H1 (cell line): ENCODE results near the gene TOR4A. TPM values are rescaled to one million over a fixed set of nuclear protein-coding genes. Genes with fewer than 3 reads are reported as not detected.
A peak's percentile ranks its signal among the peaks of the same experiment; 100 is the strongest.

Experiments used
- CTCF ChIA-PET: fragments of 300-600 bp; sonication (Branson Sonifier 250); formaldehyde crosslinking; loops from one replicate; lab custom pipeline; 2021; ENCODE audit not compliant: partially characterized antibody; lab: Charles Lee
- POLR2A ChIA-PET: fragments of 300-600 bp; sonication (Branson Sonifier 250); formaldehyde crosslinking; loops from one replicate; lab custom pipeline; 2021; ENCODE audit warnings: inconsistent platforms; ENCODE audit not compliant: partially characterized antibody; lab: Charles Lee
- DNase-seq, 2 experiments: peaks; one replicate each; pipeline versions ENCODE4 v3.0.0 to v3.0.0-alpha.2; 2010 to 2022; ENCODE audit warnings: low spot score in 2 of 2, low read depth in 1 of 2, mixed read lengths in 1 of 2
- FAIRE-seq: peaks from 2 replicates; lab custom pipeline; 2011; peaks lifted over from hg19 to GRCh38; lab: Jason Lieb, UNC
- H2AFZ ChIP-seq: 2 replicates; pipeline ENCODE4 v1.8.1; 2012; ENCODE audit warnings: low read length, inconsistent platforms
- H2AK5ac ChIP-seq: 2 replicates; pipeline ENCODE4 v1.6.1; 2013; ENCODE audit warnings: low read depth, low read length
- H2BK120ac ChIP-seq: replicated peaks from 2 replicates; pipeline ENCODE3; 2013; ENCODE audit warnings: low read depth, low read length, inconsistent platforms
- H2BK12ac ChIP-seq: 2 replicates; pipeline ENCODE4 v1.6.1; 2013; ENCODE audit warnings: low read depth, low read length
- H2BK15ac ChIP-seq: 2 replicates; pipeline ENCODE4 v1.6.1; 2013; ENCODE audit warnings: low read length
- H2BK20ac ChIP-seq: 2 replicates; pipeline ENCODE4 v1.6.1; 2013; ENCODE audit warnings: low read length
- H2BK5ac ChIP-seq: 2 replicates; pipeline ENCODE4 v1.6.1; 2013; ENCODE audit warnings: low read depth, low read length
- H3K14ac ChIP-seq: 2 replicates; pipeline ENCODE4 v1.6.1; 2013; ENCODE audit warnings: inconsistent platforms; ENCODE audit not compliant: insufficient read length
- H3K18ac ChIP-seq: 2 replicates; pipeline ENCODE4 v1.6.1; 2013; ENCODE audit warnings: low read length; ENCODE audit errors: extremely low read depth
- H3K23ac ChIP-seq: 2 replicates; pipeline ENCODE4 v1.6.1; 2013; ENCODE audit warnings: inconsistent platforms; ENCODE audit not compliant: insufficient read length
- H3K23me2 ChIP-seq: 2 replicates; pipeline ENCODE4 v1.6.1; 2013; ENCODE audit warnings: low read depth, low read length
- H3K27ac ChIP-seq: 2 replicates; pipeline ENCODE4 v1.6.1; 2011; ENCODE audit warnings: low read depth, low read length, inconsistent platforms
- H3K27me3 ChIP-seq, 4 experiments: replicated peaks in 1 of 4; 1 replicate in 1 of 4; 2 replicates in 3 of 4; pipeline versions ENCODE4 v1.6.1 to v1.8.1; 2011 to 2013; ENCODE audit warnings: low read length in 3 of 4, mild to moderate bottlenecking in 3 of 4, inconsistent platforms in 2 of 4, mixed read lengths in 2 of 4, moderate library complexity in 1 of 4; ENCODE audit not compliant: control insufficient read depth in 3 of 4, insufficient read depth in 3 of 4; ENCODE audit errors: extremely low read depth in 1 of 4
- H3K36me3 ChIP-seq, 4 experiments: 2 replicates each; pipeline versions ENCODE4 v1.6.1 to v1.8.1; 2011 to 2013; ENCODE audit warnings: mild to moderate bottlenecking in 4 of 4, low read length in 3 of 4, moderate library complexity in 2 of 4, control low read depth in 1 of 4, inconsistent platforms in 1 of 4; ENCODE audit not compliant: insufficient read depth in 4 of 4, control insufficient read depth in 2 of 4
- H3K4ac ChIP-seq: replicated peaks from 2 replicates; pipeline ENCODE3; 2013; ENCODE audit warnings: low read length, low read depth, mixed read lengths, inconsistent platforms; ENCODE audit not compliant: insufficient read length
- H3K4me1 ChIP-seq, 4 experiments: replicated peaks in 1 of 4; 1 replicate in 1 of 4; 2 replicates in 3 of 4; pipeline versions ENCODE4 v1.6.1 to v1.8.1; 2011 to 2013; ENCODE audit warnings: low read length in 3 of 4, inconsistent platforms in 2 of 4, mixed read lengths in 1 of 4; ENCODE audit not compliant: insufficient read depth in 4 of 4, control insufficient read depth in 3 of 4
- H3K4me2 ChIP-seq, 2 experiments: 2 replicates each; pipeline versions ENCODE4 v1.6.1 to v1.8.1; 2011 to 2013; ENCODE audit warnings: low read depth in 2 of 2, low read length in 2 of 2, control low read depth in 1 of 2, inconsistent platforms in 1 of 2, mild to moderate bottlenecking in 1 of 2; ENCODE audit not compliant: insufficient read depth in 1 of 2
- H3K4me3 ChIP-seq, 4 experiments: fragments of 200-600, 300-600 bp in 1 of 4; sonication (generic), shearing (Covaris generic), sonication (Bioruptor Twin) in 1 of 4; 2 replicates each; pipeline versions ENCODE4 v1.5.1 to v1.8.1; 2011 to 2016; ENCODE audit warnings: low read length in 4 of 4, low read depth in 3 of 4, control low read depth in 2 of 4, inconsistent platforms in 2 of 4, mild to moderate bottlenecking in 2 of 4, mixed read lengths in 1 of 4, moderate library complexity in 1 of 4; ENCODE audit not compliant: insufficient read depth in 2 of 4; ENCODE audit errors: extremely low read depth in 1 of 4
- H3K56ac ChIP-seq: replicated peaks from 2 replicates; pipeline ENCODE3; 2013; ENCODE audit warnings: low read depth, mild to moderate bottlenecking, mixed read lengths, low read length, inconsistent platforms; ENCODE audit not compliant: insufficient read length
- H3K79me1 ChIP-seq: 2 replicates; pipeline ENCODE4 v1.6.1; 2013; ENCODE audit warnings: low read depth, low read length, control low read depth
- H3K79me2 ChIP-seq, 2 experiments: 2 replicates each; pipeline versions ENCODE4 v1.6.1 to v1.8.1; 2012 to 2013; ENCODE audit warnings: low read length in 2 of 2, mild to moderate bottlenecking in 2 of 2, inconsistent platforms in 1 of 2; ENCODE audit not compliant: insufficient read depth in 2 of 2, control insufficient read depth in 1 of 2
- H3K9ac ChIP-seq, 4 experiments: replicated peaks in 1 of 4; 1 replicate in 1 of 4; 2 replicates in 3 of 4; pipeline versions ENCODE4 v1.6.1 to v1.8.1; 2011 to 2013; ENCODE audit warnings: low read depth in 3 of 4, low read length in 3 of 4, control low read depth in 2 of 4, mild to moderate bottlenecking in 2 of 4, moderate library complexity in 2 of 4, inconsistent platforms in 1 of 4; ENCODE audit errors: extremely low read depth in 1 of 4
- H3K9me3 ChIP-seq, 2 experiments: 2 replicates each; pipeline versions ENCODE4 v1.6.1 to v1.8.1; 2012 to 2013; ENCODE audit warnings: mild to moderate bottlenecking in 2 of 2, moderate library complexity in 2 of 2, control low read depth in 1 of 2, inconsistent platforms in 1 of 2, low read depth in 1 of 2, low read length in 1 of 2, mixed read lengths in 1 of 2; ENCODE audit not compliant: insufficient read depth in 2 of 2
- H4K20me1 ChIP-seq, 2 experiments: replicated peaks in 1 of 2; 2 replicates each; pipeline versions ENCODE3 to v1.8.1; 2011 to 2013; ENCODE audit warnings: inconsistent platforms in 2 of 2, low read length in 2 of 2, mild to moderate bottlenecking in 1 of 2; ENCODE audit not compliant: insufficient read depth in 2 of 2, control insufficient read depth in 1 of 2
- H4K5ac ChIP-seq: 2 replicates; pipeline ENCODE4 v1.6.1; 2013; ENCODE audit warnings: low read length, low read depth, mixed read lengths, inconsistent platforms; ENCODE audit not compliant: insufficient read length
- H4K8ac ChIP-seq: 2 replicates; pipeline ENCODE4 v1.8.0; 2013; ENCODE audit warnings: mild to moderate bottlenecking, moderate library complexity, low read length, inconsistent platforms; ENCODE audit not compliant: insufficient read depth; ENCODE audit errors: extremely low read depth
- H4K91ac ChIP-seq: replicated peaks from 2 replicates; pipeline ENCODE3; 2013; ENCODE audit warnings: low read length, mixed read lengths, inconsistent platforms; ENCODE audit not compliant: insufficient read length
- CEBPB ChIP-seq: IDR thresholded peaks from 2 replicates; pipeline ENCODE4 v1.6.1; 2012; ENCODE audit warnings: low read depth, low read length
- CHD1 ChIP-seq: IDR thresholded peaks from 2 replicates; pipeline ENCODE4 v1.6.1; 2012; ENCODE audit warnings: low read depth, low read length, improper control_type of control experiment
- CTBP2 ChIP-seq: IDR thresholded peaks from 2 replicates; pipeline ENCODE4 v1.7.0; 2011; ENCODE audit warnings: borderline replicate concordance, mild to moderate bottlenecking, moderate library complexity, mixed read lengths, low read length; ENCODE audit not compliant: insufficient read depth, insufficient read length
- HDAC2 ChIP-seq, 2 experiments: fragments of 300-600 bp in 1 of 2; sonication (generic) in 1 of 2; IDR thresholded peaks; 2 replicates each; pipeline ENCODE4 v1.6.1; 2011 to 2012; ENCODE audit warnings: low read depth in 2 of 2, low read length in 2 of 2, mild to moderate bottlenecking in 2 of 2, moderate library complexity in 2 of 2, borderline replicate concordance in 1 of 2, inconsistent platforms in 1 of 2
- HDAC6 ChIP-seq: IDR thresholded peaks from one replicate; pipeline ENCODE4 v1.7.1; 2012; ENCODE audit warnings: low read depth, mild to moderate bottlenecking, inconsistent platforms, low read length, moderate library complexity
- JUND ChIP-seq: IDR thresholded peaks from 2 replicates; pipeline ENCODE4 v1.6.1; 2011; ENCODE audit warnings: mild to moderate bottlenecking, improper control_type of control experiment, low read length
- KDM5A ChIP-seq: fragments of 200-600 bp; IDR thresholded peaks from 2 replicates; pipeline ENCODE4 v1.7.1; 2012; ENCODE audit warnings: mild to moderate bottlenecking, low read length, inconsistent platforms, mixed read lengths
- POLR2AphosphoS5 ChIP-seq: IDR thresholded peaks from 2 replicates; pipeline ENCODE4 v1.6.1; 2011; ENCODE audit warnings: low read depth, low read length
- RAD21 ChIP-seq, 2 experiments: IDR thresholded peaks in 1 of 2; conservative IDR thresholded peaks in 1 of 2; 2 replicates each; pipeline ENCODE4 v1.6.1; 2011; ENCODE audit warnings: low read depth in 2 of 2, low read length in 2 of 2, improper control_type of control experiment in 1 of 2, inconsistent platforms in 1 of 2, mild to moderate bottlenecking in 1 of 2, moderate library complexity in 1 of 2
- SIX5 ChIP-seq: IDR thresholded peaks from 2 replicates; pipeline ENCODE4 v1.6.1; 2011; ENCODE audit warnings: mild to moderate bottlenecking, low read depth, low read length
- YY1 ChIP-seq: IDR thresholded peaks from 2 replicates; pipeline ENCODE4 v1.6.1; 2011; ENCODE audit warnings: low read depth, mild to moderate bottlenecking, low read length
- WGBS, 2 experiments: shearing (Covaris generic) in 1 of 2; methylation state at CpG; one replicate each; pipeline versions ENCODE4 v1.1.6 to v1.1.7; 2013 to 2015; ENCODE audit warnings: low lambda C conversion rate in 2 of 2, mixed read lengths in 2 of 2, inconsistent platforms in 1 of 2, low coverage in 1 of 2, missing lambda C conversion rate in 1 of 2; ENCODE audit not compliant: insufficient replicate concordance in 2 of 2, insufficient coverage in 1 of 2, insufficient read length in 1 of 2; ENCODE audit errors: extremely low coverage in 1 of 2, missing lambda C conversion rate in 1 of 2; 5-methylcytosine and 5-hydroxymethylcytosine counted together
- polyA plus RNA-seq, 7 experiments: library from polyadenylated mRNA; depleted of rRNA in 3 of 7; stranded (reverse) in 5 of 7; unstranded in 2 of 7; fragments of >200 nt in 5 of 7; fragments of 200-250 nt in 2 of 7; gene quantifications; 1 replicate in 5 of 7; 2 replicates in 1 of 7; 4 replicates in 1 of 7; pipeline versions ENCODE4 v1.2.1 to v1.2.3, GENCODE V29; 2011 to 2013; ENCODE audit warnings: missing spikeins in 2 of 7, mixed read lengths in 2 of 7
- total RNA-seq: library from RNA; stranded (reverse); fragmentation: NEBNext Ultra II Directional; extraction: Animal tissue kit (Norgen Biotek cat#: 25700); gene quantifications from 2 replicates; pipeline ENCODE4 v1.2.1, GENCODE V29; 2021

The TOR4A gene
- total and polyA plus RNA-seq, 2 of the 8 experiments (the other 6 are each of a cell fraction or from before 2014, with no cell fraction given): 8.4 to 9.3 TPM

DNA sequence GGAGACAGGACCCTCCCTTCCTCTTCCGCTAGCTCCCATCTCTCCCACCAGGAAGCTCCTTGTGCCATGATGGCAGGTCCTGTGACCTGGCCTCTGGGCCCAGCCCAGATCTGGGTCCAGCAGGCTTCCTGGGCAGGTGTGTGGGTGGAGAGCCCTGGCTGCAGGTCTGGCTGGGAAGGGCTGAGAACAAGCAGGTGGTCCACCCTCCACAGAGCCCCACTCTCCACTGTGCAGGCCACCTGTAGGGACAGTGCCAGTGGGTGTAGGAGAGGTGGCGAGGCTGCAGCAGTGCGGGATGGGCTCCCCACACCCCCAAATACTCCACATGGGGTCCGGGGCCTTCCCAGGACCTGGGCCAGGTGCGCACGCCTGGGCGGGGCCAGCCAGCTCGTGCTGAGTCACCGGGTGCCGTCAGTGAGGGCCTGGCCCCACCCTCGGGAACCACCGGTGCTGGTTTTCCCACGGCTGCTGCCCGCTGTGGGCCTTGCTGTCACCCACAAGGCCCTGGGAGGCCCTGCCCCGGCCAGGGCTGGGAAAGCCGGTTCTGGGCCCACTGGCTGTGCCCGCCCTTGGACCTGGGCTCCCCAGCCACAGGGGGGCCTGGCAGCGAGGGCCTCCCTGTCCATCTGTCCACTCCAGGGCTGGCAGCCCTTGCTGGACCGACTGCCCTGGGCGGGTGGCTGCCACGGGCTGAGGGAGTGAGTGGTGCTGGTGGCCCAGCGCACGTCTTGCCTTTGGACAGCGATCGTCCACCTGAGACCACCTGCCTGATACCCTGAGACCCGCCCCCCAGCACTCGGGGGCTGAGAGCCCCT, 33.9 kb downstream of the TOR4A start:
- H4K8ac ChIP-seq: peak overlapping the region; percentile 68; the same call in 1 of the 2 replicates
- WGBS, 2 experiments: 88% methylated on average over 24 of the region's 27 CpGs; no CpG with 5 or more reads in 1 of the 2 experiments
- H3K18ac ChIP-seq: no peak overlapping the region
- H3K27ac ChIP-seq: no peak overlapping the region
- FAIRE-seq: no peak
- H3K56ac ChIP-seq: peak overlapping the region; percentile 39
- DNase-seq: peak in 1 of 2 experiments; percentile 52
- no peak overlapping the region for H2BK120ac ChIP-seq
- no peaks in the 10 kb centered on the region for H3K79me1 ChIP-seq
- no peaks in the 10 kb centered on the region; the same call in 1 of the 2 replicates for H3K23me2 ChIP-seq
- peak overlapping the region; percentile 39; the same call in 1 of the 2 replicates for H2BK12ac ChIP-seq
- no peaks in the 10 kb centered on the region for H3K79me2 ChIP-seq
- 0 out of 2 replicates have a peak overlapping the region, but pooled peaks have one; percentile 72 for H2BK20ac ChIP-seq
- H2BK5ac ChIP-seq: peak overlapping the region; percentile 81; the same call in 1 of the 2 replicates
- peak overlapping the region; percentile 65; the same call in 1 of the 2 replicates for H2AK5ac ChIP-seq
- H3K14ac ChIP-seq: no peak overlapping the region
- H3K4me1 ChIP-seq: peaks cover 0 to 27% (median 19%) of the 10 kb centered on the region in 4 experiments; a peak in 6 of 7 replicates
- peak overlapping the region; percentile 74 for H4K91ac ChIP-seq
- H3K4me2 ChIP-seq: no peak overlapping the region
- no peaks in the 10 kb centered on the region for H3K9me3 ChIP-seq
- H3K36me3 ChIP-seq: no peaks in the 10 kb centered on the region
- H4K5ac ChIP-seq: no peak overlapping the region
- H3K9ac ChIP-seq: no peak overlapping the region
- 0 out of 2 replicates have a peak overlapping the region, but pooled peaks have one; percentile 72 for H2BK15ac ChIP-seq
- H3K27me3 ChIP-seq: no peaks in the 10 kb centered on the region
- POLR2A ChIA-PET: interaction anchor here (0.6 to 11.9 kb wide), 2 partner anchors 11 to 185 kb away, joined by 3 to 129 read pairs; partner anchors contain the start of gene NRARP
- H4K20me1 ChIP-seq: no peaks in the 10 kb centered on the region
- H3K4me3 ChIP-seq: no peak overlapping the region
- H2AFZ ChIP-seq: no peak overlapping the region
- H3K4ac ChIP-seq: peak overlapping the region; percentile 78
- H3K23ac ChIP-seq: no peak overlapping the region
- CTCF ChIA-PET: interaction anchor here (1.3 kb wide), 1 partner anchor 10 kb away, joined by 8 read pairs; the partner anchor contains the start of gene NRARP
- TF ChIP-seq YY1: no peak
- TF ChIP-seq HDAC2 (IDR thresholded peaks at IDR 0.05; ENCODE audit: borderline replicate concordance in 1 of 2, low read depth in 2 of 2, low read length in 2 of 2): no peak
- no peak for TF ChIP-seq JUND
- no peak for TF ChIP-seq CTBP2
- no peak for TF ChIP-seq RAD21 (IDR thresholded peaks at IDR 0.05 in 1 of 2, conservative IDR thresholded peaks at IDR 0.05 in 1 of 2; ENCODE audit: low read depth in 2 of 2, low read length in 2 of 2)
- no peak for TF ChIP-seq CHD1
- TF ChIP-seq POLR2AphosphoS5: no peak
- no peak for TF ChIP-seq HDAC6
- no peak for TF ChIP-seq CEBPB
- TF ChIP-seq KDM5A: no peak
- TF ChIP-seq SIX5: no peak
